GM12878 (cell line): ENCODE measurements around the gene REP15. TPM values are rescaled to one million over a fixed set of nuclear protein-coding genes. Genes with fewer than 3 reads are reported as not detected.

Experiments
- ATAC-seq: fragments of 200-7000 bp; cut with Tn5 transposase; 3 replicates; pipeline ENCODE4 v1.9.1; 2020; ENCODE audit warnings: mild to moderate bottlenecking, moderate library complexity
- BruUV-seq: library from RNA; stranded (reverse); fragments of 400-500 nt; replicated peaks from 2 replicates; lab custom pipeline; 2021; lab: Mats Ljungman, UMichigan
- CTCF ChIA-PET: fragments of 300-600 bp; sonication (Branson Sonifier 250); formaldehyde crosslinking; extraction: SDS; loops from one replicate; lab custom pipeline; 2021; ENCODE audit warnings: inconsistent platforms; lab: Yijun Ruan, JAX
- POLR2A ChIA-PET: fragments of 350-600 bp; formaldehyde crosslinking; extraction: SDS; loops from one replicate; lab custom pipeline; 2021; ENCODE audit warnings: inconsistent platforms; lab: Charles Lee
- RAD21 ChIA-PET: fragments of 300-600 bp; sonication (Branson Sonifier 250); formaldehyde crosslinking; loops from one replicate; lab custom pipeline; 2023; ENCODE audit warnings: antibody characterized with exemption; ENCODE audit not compliant: unreplicated experiment; lab: Charles Lee
- SMC1A ChIA-PET: fragments of 300-600 bp; sonication (Branson Sonifier 250); formaldehyde crosslinking; loops from one replicate; lab custom pipeline; 2023; ENCODE audit not compliant: unreplicated experiment, uncharacterized antibody; lab: Charles Lee
- DNase-seq: peaks from one replicate; pipeline ENCODE4 v3.0.0-alpha.2; 2011; ENCODE audit warnings: low read depth, low spot score
- FAIRE-seq: peaks from 3 replicates; lab custom pipeline; 2011; peaks lifted over from hg19 to GRCh38; lab: Jason Lieb, UNC
- H2AFZ ChIP-seq: 2 replicates; pipeline ENCODE4 v1.6.0; 2011; ENCODE audit warnings: low read depth, low read length, control low read depth; ENCODE audit not compliant: control insufficient read depth
- H3K27ac ChIP-seq: 2 replicates; pipeline ENCODE4 v1.5.1; 2011; ENCODE audit warnings: control low read depth; ENCODE audit not compliant: control insufficient read depth, insufficient read depth
- H3K27me3 ChIP-seq, 2 experiments: replicated peaks in 1 of 2; 2 replicates each; pipeline versions ENCODE4 v1.6.0 to v1.6.1; 2011; ENCODE audit warnings: low read length in 1 of 2; ENCODE audit not compliant: control insufficient read depth in 2 of 2, insufficient read depth in 2 of 2
- H3K36me3 ChIP-seq, 2 experiments: 2 replicates each; pipeline ENCODE4 v1.5.1; 2011; ENCODE audit warnings: low read length in 1 of 2; ENCODE audit not compliant: control insufficient read depth in 2 of 2, insufficient read depth in 2 of 2
- H3K4me1 ChIP-seq: 2 replicates; pipeline ENCODE4 v1.6.1; 2011; ENCODE audit warnings: mild to moderate bottlenecking, low read length, moderate library complexity, mixed read lengths; ENCODE audit not compliant: control insufficient read depth, insufficient read depth
- H3K4me2 ChIP-seq: 2 replicates; pipeline ENCODE4 v1.6.0; 2011; ENCODE audit warnings: control low read depth; ENCODE audit not compliant: control insufficient read depth, insufficient read depth
- H3K4me3 ChIP-seq: fragments of 200-600 bp; sonication (generic); 2 replicates; pipeline ENCODE4 v1.5.1; 2016
- H3K79me2 ChIP-seq: 2 replicates; pipeline ENCODE4 v1.6.0; 2011; ENCODE audit warnings: low read length; ENCODE audit not compliant: control insufficient read depth, insufficient read depth
- H3K9ac ChIP-seq: 2 replicates; pipeline ENCODE4 v1.8.0; 2011; ENCODE audit warnings: low read length, control low read depth, mixed read lengths; ENCODE audit not compliant: control insufficient read depth, insufficient read depth
- H3K9me3 ChIP-seq: replicated peaks from 3 replicates; pipeline ENCODE4 v1.5.1; 2011; ENCODE audit warnings: mild to moderate bottlenecking, low read length; ENCODE audit not compliant: control insufficient read depth, insufficient read depth
- H4K20me1 ChIP-seq: 2 replicates; pipeline ENCODE4 v1.6.0; 2011; ENCODE audit not compliant: control insufficient read depth, insufficient read depth
- ETV6 ChIP-seq, 2 experiments: fragments of 450-650 bp in 1 of 2; IDR thresholded peaks in 1 of 2; conservative IDR thresholded peaks in 1 of 2; 2 replicates each; pipeline ENCODE4 v1.6.1; 2014; ENCODE audit warnings: antibody characterized with exemption in 1 of 2, borderline replicate concordance in 1 of 2, low read depth in 1 of 2, mild to moderate bottlenecking in 1 of 2, moderate library complexity in 1 of 2
- FOS ChIP-seq: IDR thresholded peaks from 3 replicates; pipeline ENCODE4 v1.6.1; 2011; ENCODE audit warnings: borderline replicate concordance; ENCODE audit not compliant: insufficient read length; ENCODE audit errors: extremely low read depth
- HDAC2 ChIP-seq: fragments of 200-600 bp; sonication (generic); IDR thresholded peaks from 2 replicates; pipeline ENCODE4 v1.6.1; 2017
- MEF2B ChIP-seq: fragments of 450-650 bp; IDR thresholded peaks from 2 replicates; pipeline ENCODE4 v1.6.1; 2018; ENCODE audit warnings: mild to moderate bottlenecking, moderate library complexity; ENCODE audit not compliant: partially characterized antibody, poor library complexity, severe bottlenecking
- MTA2 ChIP-seq: fragments of 450-650 bp; IDR thresholded peaks from 2 replicates; pipeline ENCODE4 v1.6.1; 2016; ENCODE audit warnings: low read depth, mild to moderate bottlenecking, moderate library complexity
- NR2C2 ChIP-seq: IDR thresholded peaks from 2 replicates; pipeline ENCODE4 v1.6.1; 2011; ENCODE audit warnings: borderline replicate concordance, low read depth; ENCODE audit not compliant: control insufficient read depth, insufficient read length
- NRF1 ChIP-seq: conservative IDR thresholded peaks from 2 replicates; pipeline ENCODE4 v1.6.1; 2011; ENCODE audit warnings: mild to moderate bottlenecking, low read depth, low read length, improper control_type of control experiment
- POLR2A ChIP-seq: IDR thresholded peaks from 2 replicates; pipeline ENCODE4 v1.6.1; 2011; ENCODE audit warnings: low read depth, mild to moderate bottlenecking, low read length
- SUPT20H ChIP-seq: IDR thresholded peaks from 2 replicates; pipeline ENCODE4 v1.6.1; 2011; ENCODE audit warnings: low read depth, mild to moderate bottlenecking, low read length, moderate library complexity, borderline replicate concordance; ENCODE audit not compliant: control insufficient read depth
- YY1 ChIP-seq: IDR thresholded peaks from 2 replicates; pipeline ENCODE4 v1.6.1; 2011; ENCODE audit warnings: low read depth, mild to moderate bottlenecking, low read length
- WGBS: methylation state at CpG from one replicate; pipeline ENCODE4 v1.1.6; 2016; ENCODE audit warnings: low lambda C conversion rate; ENCODE audit not compliant: insufficient replicate concordance, insufficient coverage; ENCODE audit errors: missing lambda C conversion rate; 5-methylcytosine and 5-hydroxymethylcytosine counted together
- in situ Hi-C: fragments of 300-500 bp; cut with MboI; formaldehyde crosslinking; loops from 9 replicates; pipeline ENCODE4 v1.14.3; 2018; ENCODE audit warnings: mixed read lengths
- intact Hi-C: fragments of 100-400 bp; cut with micrococcal nuclease; formaldehyde crosslinking; loops from one replicate; pipeline ENCODE4 v1.14.2; 2022; ENCODE audit not compliant: unreplicated experiment
- polyA plus RNA-seq, 11 experiments: library from polyadenylated mRNA; depleted of rRNA in 4 of 11; unstranded in 6 of 11; stranded (reverse) in 5 of 11; fragments of >200 nt; fragmentation: Nextera tagmentation in 4 of 11; fragmentation: Illumina TruSeq in 1 of 11; extraction: Ambion mirVana in 4 of 11; extraction: Trizol in 1 of 11; gene quantifications; 1 replicate in 1 of 11; 2 replicates in 10 of 11; pipeline versions ENCODE4 v1.2.1 to v1.2.3, GENCODE V29; 2011 to 2016; ENCODE audit warnings: inconsistent platforms in 2 of 11, missing spikeins in 2 of 11, low read depth in 1 of 11
- total RNA-seq, 4 experiments: library from RNA; depleted of rRNA in 3 of 4; stranded (reverse); fragments of >200 nt in 3 of 4; fragmentation: Illumina TruSeq in 1 of 4; extraction: Trizol in 1 of 4; gene quantifications; 2 replicates each; pipeline versions ENCODE4 v1.2.1 to v1.2.3, GENCODE V29; 2013 to 2021
- TF ChIP-seq, protein P1 (sequence below): IDR thresholded peaks from 2 replicates; pipeline ENCODE4 v1.6.1; 2012; ENCODE audit warnings: mild to moderate bottlenecking, low read depth, low read length
- TF ChIP-seq, protein P2 (sequence below): fragments of 450-650 bp; conservative IDR thresholded peaks from 2 replicates; pipeline ENCODE4 v1.6.1; 2017; ENCODE audit warnings: mild to moderate bottlenecking, moderate library complexity
- TF ChIP-seq, protein P3 (sequence below): IDR thresholded peaks from 2 replicates; pipeline ENCODE4 v1.6.1; 2011; ENCODE audit warnings: low read depth, low read length, improper control_type of control experiment, borderline replicate concordance

Gene REP15
- total and polyA plus RNA-seq, 10 of the 15 experiments (the other 5 are each of a cell fraction or from before 2014, with no cell fraction given) = not detected

DNA sequence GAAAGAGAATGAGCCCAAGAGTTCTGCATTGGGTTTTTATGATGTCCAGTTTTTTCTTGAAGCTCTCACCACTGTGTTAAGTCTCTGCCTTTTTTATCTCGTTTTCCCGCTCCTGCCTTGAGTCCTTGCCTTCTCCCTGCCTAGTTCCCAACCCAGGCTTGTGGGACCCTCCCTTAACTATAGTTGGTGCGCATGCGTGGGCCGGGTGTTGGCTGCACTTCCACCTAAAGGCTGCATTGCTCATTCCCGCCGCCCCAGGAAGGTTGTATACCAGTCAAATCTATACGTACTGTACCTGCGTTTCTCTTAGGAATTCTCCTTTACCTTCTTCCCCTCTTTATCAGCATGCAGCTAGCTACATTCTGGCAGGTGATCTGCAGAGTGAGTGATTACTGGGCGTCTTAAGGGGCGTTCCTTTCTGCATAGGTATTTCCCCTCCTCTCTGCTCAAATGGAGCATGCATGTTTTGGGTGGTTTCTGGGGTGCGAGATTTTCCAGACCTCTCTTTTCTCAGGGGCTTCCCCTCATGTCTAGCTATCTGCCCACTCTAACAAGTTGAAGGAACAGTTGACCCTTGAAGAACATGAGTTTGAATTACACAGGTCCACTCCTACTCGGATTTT is 6.6 kb upstream of the REP15 start:
- no peak overlapping the region for H3K4me2 ChIP-seq
- no peak overlapping the region for H3K9ac ChIP-seq
- TF ChIP-seq, protein P1, sequence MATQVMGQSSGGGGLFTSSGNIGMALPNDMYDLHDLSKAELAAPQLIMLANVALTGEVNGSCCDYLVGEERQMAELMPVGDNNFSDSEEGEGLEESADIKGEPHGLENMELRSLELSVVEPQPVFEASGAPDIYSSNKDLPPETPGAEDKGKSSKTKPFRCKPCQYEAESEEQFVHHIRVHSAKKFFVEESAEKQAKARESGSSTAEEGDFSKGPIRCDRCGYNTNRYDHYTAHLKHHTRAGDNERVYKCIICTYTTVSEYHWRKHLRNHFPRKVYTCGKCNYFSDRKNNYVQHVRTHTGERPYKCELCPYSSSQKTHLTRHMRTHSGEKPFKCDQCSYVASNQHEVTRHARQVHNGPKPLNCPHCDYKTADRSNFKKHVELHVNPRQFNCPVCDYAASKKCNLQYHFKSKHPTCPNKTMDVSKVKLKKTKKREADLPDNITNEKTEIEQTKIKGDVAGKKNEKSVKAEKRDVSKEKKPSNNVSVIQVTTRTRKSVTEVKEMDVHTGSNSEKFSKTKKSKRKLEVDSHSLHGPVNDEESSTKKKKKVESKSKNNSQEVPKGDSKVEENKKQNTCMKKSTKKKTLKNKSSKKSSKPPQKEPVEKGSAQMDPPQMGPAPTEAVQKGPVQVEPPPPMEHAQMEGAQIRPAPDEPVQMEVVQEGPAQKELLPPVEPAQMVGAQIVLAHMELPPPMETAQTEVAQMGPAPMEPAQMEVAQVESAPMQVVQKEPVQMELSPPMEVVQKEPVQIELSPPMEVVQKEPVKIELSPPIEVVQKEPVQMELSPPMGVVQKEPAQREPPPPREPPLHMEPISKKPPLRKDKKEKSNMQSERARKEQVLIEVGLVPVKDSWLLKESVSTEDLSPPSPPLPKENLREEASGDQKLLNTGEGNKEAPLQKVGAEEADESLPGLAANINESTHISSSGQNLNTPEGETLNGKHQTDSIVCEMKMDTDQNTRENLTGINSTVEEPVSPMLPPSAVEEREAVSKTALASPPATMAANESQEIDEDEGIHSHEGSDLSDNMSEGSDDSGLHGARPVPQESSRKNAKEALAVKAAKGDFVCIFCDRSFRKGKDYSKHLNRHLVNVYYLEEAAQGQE = no peak
- TF ChIP-seq, protein P2, sequence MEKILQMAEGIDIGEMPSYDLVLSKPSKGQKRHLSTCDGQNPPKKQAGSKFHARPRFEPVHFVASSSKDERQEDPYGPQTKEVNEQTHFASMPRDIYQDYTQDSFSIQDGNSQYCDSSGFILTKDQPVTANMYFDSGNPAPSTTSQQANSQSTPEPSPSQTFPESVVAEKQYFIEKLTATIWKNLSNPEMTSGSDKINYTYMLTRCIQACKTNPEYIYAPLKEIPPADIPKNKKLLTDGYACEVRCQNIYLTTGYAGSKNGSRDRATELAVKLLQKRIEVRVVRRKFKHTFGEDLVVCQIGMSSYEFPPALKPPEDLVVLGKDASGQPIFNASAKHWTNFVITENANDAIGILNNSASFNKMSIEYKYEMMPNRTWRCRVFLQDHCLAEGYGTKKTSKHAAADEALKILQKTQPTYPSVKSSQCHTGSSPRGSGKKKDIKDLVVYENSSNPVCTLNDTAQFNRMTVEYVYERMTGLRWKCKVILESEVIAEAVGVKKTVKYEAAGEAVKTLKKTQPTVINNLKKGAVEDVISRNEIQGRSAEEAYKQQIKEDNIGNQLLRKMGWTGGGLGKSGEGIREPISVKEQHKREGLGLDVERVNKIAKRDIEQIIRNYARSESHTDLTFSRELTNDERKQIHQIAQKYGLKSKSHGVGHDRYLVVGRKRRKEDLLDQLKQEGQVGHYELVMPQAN = no peak
- no peak for TF ChIP-seq ETV6 (conservative IDR thresholded peaks at IDR 0.05 in 1 of 2, IDR thresholded peaks at IDR 0.05 in 1 of 2; ENCODE audit: borderline replicate concordance in 1 of 2, low read depth in 1 of 2)
- TF ChIP-seq FOS = no peak
- TF ChIP-seq HDAC2 = no peak
- no peak for TF ChIP-seq POLR2A
- TF ChIP-seq SUPT20H = no peak
- TF ChIP-seq, protein P3, sequence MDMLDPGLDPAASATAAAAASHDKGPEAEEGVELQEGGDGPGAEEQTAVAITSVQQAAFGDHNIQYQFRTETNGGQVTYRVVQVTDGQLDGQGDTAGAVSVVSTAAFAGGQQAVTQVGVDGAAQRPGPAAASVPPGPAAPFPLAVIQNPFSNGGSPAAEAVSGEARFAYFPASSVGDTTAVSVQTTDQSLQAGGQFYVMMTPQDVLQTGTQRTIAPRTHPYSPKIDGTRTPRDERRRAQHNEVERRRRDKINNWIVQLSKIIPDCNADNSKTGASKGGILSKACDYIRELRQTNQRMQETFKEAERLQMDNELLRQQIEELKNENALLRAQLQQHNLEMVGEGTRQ = no peak
- TF ChIP-seq MTA2 = no peak
- no peak for TF ChIP-seq YY1
- TF ChIP-seq NR2C2 = no peak
- TF ChIP-seq NRF1 = no peak
- TF ChIP-seq MEF2B = no peak
- TF ChIP-seq, all 136 proteins: peak for 0
- Histone ChIP-seq H3K36me3 (no peaks in the 10 kb centered on the region; a peak in 2 of 4 replicates), H3K4me1 (no peaks in the 10 kb centered on the region), H2AFZ (no peak overlapping the region), H3K9me3 (no peaks in the 10 kb centered on the region), H4K20me1 (no peaks in the 10 kb centered on the region), H3K27ac (no peak overlapping the region), H3K27me3 (no peaks in the 10 kb centered on the region), H3K4me3 (no peak overlapping the region), H3K79me2 (no peaks in the 10 kb centered on the region)
- ChIA-PET CTCF (interaction anchor here (0.5 kb wide), 1 partner anchor 61 kb away, joined by 3 read pairs; no protein-coding TSS in a partner anchor), RAD21 (no interaction called here), POLR2A (no interaction called here), SMC1A (interaction anchor here (1.3 kb wide), 1 partner anchor 251 kb away, joined by 3 read pairs; no protein-coding TSS in a partner anchor)
- intact Hi-C loops (no loop called here), in situ Hi-C loops (no loop called here)
- ATAC-seq (no peak), DNase-seq (no peak), FAIRE-seq (no peak)
- BruUV-seq = no TSS peak
- WGBS = 60% methylated on average over 13 of the region's 13 CpGs
